GM12878 (cell line): Measurements from ENCODE around the gene ZNF678. TPM values are rescaled to one million over a fixed set of nuclear protein-coding genes. Genes with fewer than 3 reads are reported as not detected.

ENCODE experiments used
- CBX3 ChIP-seq: fragments of 200-600 bp; sonication (generic); IDR thresholded peaks from 2 replicates; pipeline ENCODE4 v1.6.1; 2016; ENCODE audit warnings: low read depth, borderline replicate concordance
- CHD2 ChIP-seq: IDR thresholded peaks from 2 replicates; pipeline ENCODE4 v1.6.1; 2011; ENCODE audit warnings: low read depth, low read length, improper control_type of control experiment, borderline replicate concordance
- ESRRA ChIP-seq: IDR thresholded peaks from 2 replicates; pipeline ENCODE4 v1.6.1; 2012; ENCODE audit warnings: mild to moderate bottlenecking, low read length, improper control_type of control experiment
- ETV6 ChIP-seq, 2 experiments: fragments of 450-650 bp in 1 of 2; IDR thresholded peaks in 1 of 2; conservative IDR thresholded peaks in 1 of 2; 2 replicates each; pipeline ENCODE4 v1.6.1; 2014; ENCODE audit warnings: antibody characterized with exemption in 1 of 2, borderline replicate concordance in 1 of 2, low read depth in 1 of 2, mild to moderate bottlenecking in 1 of 2, moderate library complexity in 1 of 2
- IRF4 ChIP-seq: IDR thresholded peaks from 2 replicates; pipeline ENCODE4 v1.6.1; 2011; ENCODE audit warnings: low read depth, low read length
- JUNB ChIP-seq: IDR thresholded peaks from 2 replicates; pipeline ENCODE4 v1.6.1; 2016; ENCODE audit warnings: antibody characterized with exemption, mild to moderate bottlenecking
- MEF2A ChIP-seq: IDR thresholded peaks from 2 replicates; pipeline ENCODE4 v1.6.1; 2011; ENCODE audit warnings: low read depth, mild to moderate bottlenecking, low read length, moderate library complexity; ENCODE audit not compliant: insufficient read depth
- MTA2 ChIP-seq: fragments of 450-650 bp; IDR thresholded peaks from 2 replicates; pipeline ENCODE4 v1.6.1; 2016; ENCODE audit warnings: low read depth, mild to moderate bottlenecking, moderate library complexity
- MYB ChIP-seq: fragments of 150-350 bp; IDR thresholded peaks from 2 replicates; pipeline ENCODE4 v1.6.1; 2014; ENCODE audit warnings: mild to moderate bottlenecking, low read depth, low read length, borderline replicate concordance
- NFIC ChIP-seq: IDR thresholded peaks from 2 replicates; pipeline ENCODE4 v1.6.1; 2012; ENCODE audit warnings: low read depth, mild to moderate bottlenecking, inconsistent platforms, low read length, moderate library complexity
- NR2F1 ChIP-seq: fragments of 450-650 bp; conservative IDR thresholded peaks from 2 replicates; pipeline ENCODE4 v1.6.1; 2017; ENCODE audit warnings: mild to moderate bottlenecking
- POLR2AphosphoS5 ChIP-seq: IDR thresholded peaks from 2 replicates; pipeline ENCODE4 v1.6.1; 2011; ENCODE audit warnings: mild to moderate bottlenecking, low read length, inconsistent platforms
- POU2F2 ChIP-seq: IDR thresholded peaks from 3 replicates; pipeline ENCODE4 v1.6.1; 2011; ENCODE audit warnings: low read depth, mild to moderate bottlenecking, low read length, borderline replicate concordance
- SREBF2 ChIP-seq: IDR thresholded peaks from 2 replicates; pipeline ENCODE4 v1.6.1; 2012; ENCODE audit warnings: mild to moderate bottlenecking, low read length
- WRNIP1 ChIP-seq: IDR thresholded peaks from 2 replicates; pipeline ENCODE4 v1.6.1; 2011; ENCODE audit warnings: low read depth, low read length, improper control_type of control experiment, borderline replicate concordance
- YBX1 ChIP-seq: fragments of 450-650 bp; IDR thresholded peaks from 2 replicates; pipeline ENCODE4 v1.6.1; 2016; ENCODE audit warnings: antibody characterized with exemption
- ZBED1 ChIP-seq: IDR thresholded peaks from 2 replicates; pipeline ENCODE4 v1.6.1; 2016; ENCODE audit warnings: borderline replicate concordance
- ZNF384 ChIP-seq: IDR thresholded peaks from 2 replicates; pipeline ENCODE4 v1.6.1; 2012; ENCODE audit warnings: low read depth, mild to moderate bottlenecking, low read length, improper control_type of control experiment, borderline replicate concordance
- ZNF622 ChIP-seq: fragments of 450-650 bp; IDR thresholded peaks from 2 replicates; pipeline ENCODE4 v1.6.1; 2017; ENCODE audit warnings: mild to moderate bottlenecking, inconsistent platforms
- ZSCAN29 ChIP-seq: fragments of 450-650 bp; IDR thresholded peaks from 2 replicates; pipeline ENCODE4 v1.6.1; 2017; ENCODE audit warnings: mild to moderate bottlenecking, moderate library complexity
- polyA plus RNA-seq, 11 experiments: library from polyadenylated mRNA; depleted of rRNA in 4 of 11; unstranded in 6 of 11; stranded (reverse) in 5 of 11; fragments of >200 nt; fragmentation: Nextera tagmentation in 4 of 11; fragmentation: Illumina TruSeq in 1 of 11; extraction: Ambion mirVana in 4 of 11; extraction: Trizol in 1 of 11; gene quantifications; 1 replicate in 1 of 11; 2 replicates in 10 of 11; pipeline versions ENCODE4 v1.2.1 to v1.2.3, GENCODE V29; 2011 to 2016; ENCODE audit warnings: inconsistent platforms in 2 of 11, missing spikeins in 2 of 11, low read depth in 1 of 11
- total RNA-seq, 4 experiments: library from RNA; depleted of rRNA in 3 of 4; stranded (reverse); fragments of >200 nt in 3 of 4; fragmentation: Illumina TruSeq in 1 of 4; extraction: Trizol in 1 of 4; gene quantifications; 2 replicates each; pipeline versions ENCODE4 v1.2.1 to v1.2.3, GENCODE V29; 2013 to 2021
- TF ChIP-seq, protein P1 (sequence below): fragments of 450-650 bp; IDR thresholded peaks from 2 replicates; pipeline ENCODE4 v1.6.1; 2018; ENCODE audit warnings: borderline replicate concordance, mild to moderate bottlenecking; ENCODE audit not compliant: partially characterized antibody
- TF ChIP-seq, protein P2 (sequence below): IDR thresholded peaks from 2 replicates; pipeline ENCODE4 v1.6.1; 2012; ENCODE audit warnings: low read depth, low read length, improper control_type of control experiment
- TF ChIP-seq, protein P3 (sequence below): IDR thresholded peaks from 2 replicates; pipeline ENCODE4 v1.6.1; 2011; ENCODE audit warnings: low read depth, low read length, improper control_type of control experiment, borderline replicate concordance
- TF ChIP-seq, protein P4 (sequence below): fragments of 450-650 bp; IDR thresholded peaks from 2 replicates; pipeline ENCODE4 v1.6.1; 2017; ENCODE audit warnings: mild to moderate bottlenecking

The ZNF678 gene
- total and polyA plus RNA-seq, 10 of the 15 experiments (the other 5 are each of a cell fraction or from before 2014, with no cell fraction given) = 1.4 to 10.4 (median 3.5) TPM

DNA sequence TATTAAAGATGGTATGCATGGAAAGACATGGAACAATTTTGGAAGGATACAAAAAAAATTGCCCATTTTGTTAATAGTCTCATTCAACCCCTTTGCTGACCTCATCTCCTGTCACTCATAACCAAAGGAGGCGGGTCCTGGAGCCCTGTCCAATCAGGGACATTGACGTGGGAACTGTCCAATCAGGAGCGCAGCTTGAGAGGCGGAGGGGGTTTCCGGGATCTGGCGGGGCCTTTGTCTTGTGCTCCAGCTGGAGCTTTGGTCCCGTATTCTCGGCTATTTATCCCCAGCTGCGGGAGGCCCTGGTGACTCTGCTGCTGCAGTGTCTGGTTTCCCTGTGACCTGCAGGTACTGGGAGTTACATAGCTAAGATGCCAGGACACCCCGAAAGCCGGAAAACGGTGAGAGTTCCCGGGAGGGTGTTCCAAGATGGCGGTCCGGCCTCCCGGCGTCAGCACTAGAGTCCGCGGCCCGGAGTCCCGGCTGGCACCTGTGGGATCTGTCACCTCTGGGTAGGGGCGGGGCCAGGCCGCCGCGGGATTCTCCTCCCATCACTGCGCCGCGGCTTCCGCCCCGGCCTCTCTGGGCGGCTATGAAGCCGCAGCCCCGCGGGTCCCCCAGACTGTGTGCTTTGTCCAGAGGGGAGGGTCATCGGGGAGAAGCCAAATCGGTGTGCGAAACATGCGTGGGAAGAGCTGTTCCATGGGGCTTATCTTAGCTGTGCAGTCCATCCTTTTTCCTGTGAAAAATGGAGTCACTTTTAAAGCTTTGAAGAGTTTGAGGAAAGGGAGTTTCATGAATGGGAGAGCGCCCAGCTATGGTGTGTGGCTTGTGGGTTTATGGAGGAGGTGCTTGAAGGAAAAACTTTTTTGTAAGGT is at the start of gene ZNF678 (continued):
- TF ChIP-seq, protein P1, sequence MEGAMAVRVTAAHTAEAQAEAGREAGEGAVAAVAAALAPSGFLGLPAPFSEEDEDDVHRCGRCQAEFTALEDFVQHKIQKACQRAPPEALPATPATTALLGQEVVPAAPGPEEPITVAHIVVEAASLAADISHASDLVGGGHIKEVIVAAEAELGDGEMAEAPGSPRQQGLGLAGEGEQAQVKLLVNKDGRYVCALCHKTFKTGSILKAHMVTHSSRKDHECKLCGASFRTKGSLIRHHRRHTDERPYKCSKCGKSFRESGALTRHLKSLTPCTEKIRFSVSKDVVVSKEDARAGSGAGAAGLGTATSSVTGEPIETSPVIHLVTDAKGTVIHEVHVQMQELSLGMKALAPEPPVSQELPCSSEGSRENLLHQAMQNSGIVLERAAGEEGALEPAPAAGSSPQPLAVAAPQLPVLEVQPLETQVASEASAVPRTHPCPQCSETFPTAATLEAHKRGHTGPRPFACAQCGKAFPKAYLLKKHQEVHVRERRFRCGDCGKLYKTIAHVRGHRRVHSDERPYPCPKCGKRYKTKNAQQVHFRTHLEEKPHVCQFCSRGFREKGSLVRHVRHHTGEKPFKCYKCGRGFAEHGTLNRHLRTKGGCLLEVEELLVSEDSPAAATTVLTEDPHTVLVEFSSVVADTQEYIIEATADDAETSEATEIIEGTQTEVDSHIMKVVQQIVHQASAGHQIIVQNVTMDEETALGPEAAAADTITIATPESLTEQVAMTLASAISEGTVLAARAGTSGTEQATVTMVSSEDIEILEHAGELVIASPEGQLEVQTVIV = peak; percentile 47
- TF ChIP-seq ZNF622 (no peak), ZSCAN29 (no peak), CBX3 (no peak), MEF2A (no peak), YBX1 (no peak), ETV6 (conservative IDR thresholded peaks at IDR 0.05 in 1 of 2, IDR thresholded peaks at IDR 0.05 in 1 of 2; ENCODE audit: borderline replicate concordance in 1 of 2, low read depth in 1 of 2) (no peak), NFIC (0 out of 2 replicates have a peak, but pooled peaks have one; percentile 42), JUNB (peak; percentile 56), POLR2AphosphoS5 (peak; percentile 89), IRF4 (no peak), SREBF2 (no peak), ZNF384 (no peak), NR2F1 (peak; percentile 43; the same call in 1 of the 2 replicates), MYB (no peak), CHD2 (peak; percentile 71; the same call in 1 of the 2 replicates), ESRRA (no peak), POU2F2 (no peak), MTA2 (no peak), WRNIP1 (no peak), ZBED1 (no peak)
- TF ChIP-seq, protein P2, sequence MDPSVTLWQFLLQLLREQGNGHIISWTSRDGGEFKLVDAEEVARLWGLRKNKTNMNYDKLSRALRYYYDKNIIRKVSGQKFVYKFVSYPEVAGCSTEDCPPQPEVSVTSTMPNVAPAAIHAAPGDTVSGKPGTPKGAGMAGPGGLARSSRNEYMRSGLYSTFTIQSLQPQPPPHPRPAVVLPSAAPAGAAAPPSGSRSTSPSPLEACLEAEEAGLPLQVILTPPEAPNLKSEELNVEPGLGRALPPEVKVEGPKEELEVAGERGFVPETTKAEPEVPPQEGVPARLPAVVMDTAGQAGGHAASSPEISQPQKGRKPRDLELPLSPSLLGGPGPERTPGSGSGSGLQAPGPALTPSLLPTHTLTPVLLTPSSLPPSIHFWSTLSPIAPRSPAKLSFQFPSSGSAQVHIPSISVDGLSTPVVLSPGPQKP = no peak
- TF ChIP-seq, protein P3, sequence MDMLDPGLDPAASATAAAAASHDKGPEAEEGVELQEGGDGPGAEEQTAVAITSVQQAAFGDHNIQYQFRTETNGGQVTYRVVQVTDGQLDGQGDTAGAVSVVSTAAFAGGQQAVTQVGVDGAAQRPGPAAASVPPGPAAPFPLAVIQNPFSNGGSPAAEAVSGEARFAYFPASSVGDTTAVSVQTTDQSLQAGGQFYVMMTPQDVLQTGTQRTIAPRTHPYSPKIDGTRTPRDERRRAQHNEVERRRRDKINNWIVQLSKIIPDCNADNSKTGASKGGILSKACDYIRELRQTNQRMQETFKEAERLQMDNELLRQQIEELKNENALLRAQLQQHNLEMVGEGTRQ = no peak
- TF ChIP-seq, protein P4, sequence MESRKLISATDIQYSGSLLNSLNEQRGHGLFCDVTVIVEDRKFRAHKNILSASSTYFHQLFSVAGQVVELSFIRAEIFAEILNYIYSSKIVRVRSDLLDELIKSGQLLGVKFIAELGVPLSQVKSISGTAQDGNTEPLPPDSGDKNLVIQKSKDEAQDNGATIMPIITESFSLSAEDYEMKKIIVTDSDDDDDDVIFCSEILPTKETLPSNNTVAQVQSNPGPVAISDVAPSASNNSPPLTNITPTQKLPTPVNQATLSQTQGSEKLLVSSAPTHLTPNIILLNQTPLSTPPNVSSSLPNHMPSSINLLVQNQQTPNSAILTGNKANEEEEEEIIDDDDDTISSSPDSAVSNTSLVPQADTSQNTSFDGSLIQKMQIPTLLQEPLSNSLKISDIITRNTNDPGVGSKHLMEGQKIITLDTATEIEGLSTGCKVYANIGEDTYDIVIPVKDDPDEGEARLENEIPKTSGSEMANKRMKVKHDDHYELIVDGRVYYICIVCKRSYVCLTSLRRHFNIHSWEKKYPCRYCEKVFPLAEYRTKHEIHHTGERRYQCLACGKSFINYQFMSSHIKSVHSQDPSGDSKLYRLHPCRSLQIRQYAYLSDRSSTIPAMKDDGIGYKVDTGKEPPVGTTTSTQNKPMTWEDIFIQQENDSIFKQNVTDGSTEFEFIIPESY = no peak
